K562 (cell line): ENCODE measurements around the gene DGKA. TPM values are rescaled to one million over a fixed set of nuclear protein-coding genes. Genes with fewer than 3 reads are reported as not detected.
"Not testable (repeated sequence)": the region's sequence is repeated elsewhere in the genome, so short reads cannot be mapped to it uniquely, and the experiment has no call there.

Source experiments
- ATAC-seq: fragments of 200-7000 bp; cut with Tn5 transposase; 3 replicates; pipeline ENCODE4 v1.9.1; 2020; ENCODE audit warnings: moderate library complexity
- BruUV-seq: library from RNA; stranded (reverse); fragments of 400-500 nt; replicated peaks from 2 replicates; lab custom pipeline; 2021; lab: Mats Ljungman, UMichigan
- CTCF ChIA-PET: fragments of 300-600 bp; formaldehyde crosslinking; extraction: SDS; loops from one replicate; lab custom pipeline; 2021; ENCODE audit warnings: low intra/inter-chr PET ratio; lab: Yijun Ruan, JAX
- POLR2A ChIA-PET: fragments of 300-600, 350-650 bp; sonication (Branson Sonifier 250); formaldehyde crosslinking; extraction: SDS; loops from one replicate; lab custom pipeline; 2021; ENCODE audit warnings: antibody characterized with exemption, inconsistent platforms; lab: Yijun Ruan, JAX
- DNase-seq, 4 experiments: peaks; one replicate each; pipeline versions ENCODE4 v3.0.0 to v3.0.0-alpha.2; 2011 to 2018; ENCODE audit warnings: low spot score in 3 of 4, mixed read lengths in 3 of 4; ENCODE audit errors: extremely low read depth in 1 of 4
- FAIRE-seq: peaks from 2 replicates; lab custom pipeline; 2011; peaks lifted over from hg19 to GRCh38; lab: Jason Lieb, UNC
- H2AFZ ChIP-seq: 2 replicates; pipeline ENCODE4 v1.6.0; 2011; ENCODE audit warnings: low read depth, low read length, control low read depth, inconsistent platforms
- H3K27ac ChIP-seq: fragments of 200-600 bp; 3 replicates; pipeline ENCODE4 v1.8.0; 2011; ENCODE audit warnings: low read depth, mild to moderate bottlenecking, control low read depth, inconsistent platforms, low read length, moderate library complexity, mixed read lengths; ENCODE audit errors: extremely low read depth
- H3K27me3 ChIP-seq, 2 experiments: fragments of 300-600 bp in 1 of 2; 2 replicates in 1 of 2; 3 replicates in 1 of 2; pipeline versions ENCODE4 v1.6.0 to v1.8.0; 2011; ENCODE audit warnings: inconsistent platforms in 2 of 2, low read length in 2 of 2, mild to moderate bottlenecking in 1 of 2, mixed read lengths in 1 of 2, moderate library complexity in 1 of 2; ENCODE audit not compliant: control insufficient read depth in 2 of 2, insufficient read depth in 2 of 2
- H3K36me3 ChIP-seq: fragments of 300-600 bp; 3 replicates; pipeline ENCODE4 v1.8.0; 2011; ENCODE audit warnings: mild to moderate bottlenecking, low read length, inconsistent platforms; ENCODE audit not compliant: control insufficient read depth, insufficient read depth
- H3K4me1 ChIP-seq, 2 experiments: fragments of 200-600 bp in 1 of 2; replicated peaks in 1 of 2; 2 replicates in 1 of 2; 3 replicates in 1 of 2; pipeline versions ENCODE4 v1.5.1 to v1.8.0; 2011; ENCODE audit warnings: inconsistent platforms in 2 of 2, low read length in 2 of 2, mild to moderate bottlenecking in 1 of 2, mixed read lengths in 1 of 2, moderate library complexity in 1 of 2; ENCODE audit not compliant: control insufficient read depth in 2 of 2, insufficient read depth in 2 of 2
- H3K4me2 ChIP-seq: 2 replicates; pipeline ENCODE4 v1.6.1; 2011; ENCODE audit warnings: low read length, control low read depth, inconsistent platforms, mixed read lengths; ENCODE audit not compliant: insufficient read depth
- H3K4me3 ChIP-seq: fragments of 200-600 bp; sonication (generic), shearing (Covaris generic); 2 replicates; pipeline ENCODE4 v1.5.1; 2016; ENCODE audit warnings: control low read depth, inconsistent platforms
- H3K79me2 ChIP-seq: fragments of 200-600 bp; 3 replicates; pipeline ENCODE4 v1.8.0; 2011; ENCODE audit warnings: low read length, inconsistent platforms; ENCODE audit not compliant: control insufficient read depth, insufficient read depth
- H3K9ac ChIP-seq, 2 experiments: 2 replicates each; pipeline versions ENCODE4 v1.6.0 to v1.6.1; 2011; ENCODE audit warnings: low read depth in 2 of 2, low read length in 2 of 2, control low read depth in 1 of 2, inconsistent platforms in 1 of 2, mild to moderate bottlenecking in 1 of 2, mixed read lengths in 1 of 2; ENCODE audit not compliant: insufficient read depth in 1 of 2
- H3K9me1 ChIP-seq: one replicate; pipeline ENCODE4 v1.6.0; 2011; ENCODE audit warnings: inconsistent platforms, mild to moderate bottlenecking, low read length, moderate library complexity; ENCODE audit not compliant: control insufficient read depth, insufficient read depth
- H3K9me3 ChIP-seq: replicated peaks from 2 replicates; pipeline ENCODE4 v1.5.1; 2011; ENCODE audit warnings: low read depth, low read length, inconsistent platforms; ENCODE audit not compliant: control insufficient read depth, insufficient read depth
- H4K20me1 ChIP-seq: replicated peaks from 2 replicates; pipeline ENCODE4 v1.6.1; 2011; ENCODE audit warnings: low read length, inconsistent platforms, mixed read lengths; ENCODE audit not compliant: control insufficient read depth, insufficient read depth
- NFYB ChIP-seq: IDR thresholded peaks from 2 replicates; pipeline ENCODE4 v1.6.1; 2011; ENCODE audit warnings: mild to moderate bottlenecking, moderate library complexity; ENCODE audit not compliant: insufficient read length; ENCODE audit errors: extremely low read depth
- RBFOX2 ChIP-seq: fragments of 200-400 bp; formaldehyde crosslinking; IDR thresholded peaks from 2 replicates; pipeline ENCODE4 v1.6.1; 2017; ENCODE audit warnings: low read depth, mild to moderate bottlenecking, low read length, moderate library complexity
- WGBS: fragments of 100-300 bp; shearing (Covaris generic); methylation state at CpG from one replicate; pipeline ENCODE4 v1.1.6; 2016; ENCODE audit warnings: low coverage, mixed read lengths; ENCODE audit not compliant: insufficient coverage; ENCODE audit errors: missing lambda C conversion rate; 5-methylcytosine and 5-hydroxymethylcytosine counted together
- in situ Hi-C: fragments of 300-500 bp; cut with MboI; formaldehyde crosslinking; loops from 4 replicates; pipeline ENCODE4 v1.15.0; 2018; ENCODE audit warnings: inconsistent platforms, mixed read lengths
- intact Hi-C: fragments of 100-400 bp; cut with micrococcal nuclease; formaldehyde crosslinking; loops from 2 replicates; pipeline ENCODE4 v1.14.2; 2022
- polyA plus RNA-seq, 8 experiments: library from polyadenylated mRNA; depleted of rRNA in 4 of 8; stranded (reverse) in 5 of 8; unstranded in 3 of 8; fragments of >200 nt; fragmentation: Nextera tagmentation in 2 of 8; fragmentation: Illumina TruSeq in 1 of 8; extraction: Ambion mirVana in 2 of 8; extraction: Trizol in 1 of 8; gene quantifications; 2 replicates each; pipeline versions ENCODE4 v1.2.1 to v1.2.3, GENCODE V29; 2011 to 2014; ENCODE audit warnings: inconsistent platforms in 1 of 8, missing spikeins in 1 of 8
- total RNA-seq, 7 experiments: library from RNA; depleted of rRNA in 6 of 7; stranded (reverse); fragments of >200 nt in 6 of 7; fragmentation: Illumina TruSeq in 2 of 7; extraction: Trizol in 2 of 7; gene quantifications; 2 replicates each; pipeline versions ENCODE4 v1.2.1 to v1.2.3, GENCODE V29; 2011 to 2021; ENCODE audit warnings: low replicate concordance in 1 of 7

The DGKA gene
- total and polyA plus RNA-seq, 9 of the 15 experiments (the other 6 are each of a cell fraction or from before 2014, with no cell fraction given): 3.4 to 12.4 (median 6.2) TPM

GRCh38 chr12:55999522-55999921 is 68.6 kb downstream of the DGKA start:
- Histone ChIP-seq H3K36me3 (peaks cover 31% of the 10 kb centered on the region), H3K4me1 (peaks cover 11 to 39% of the 10 kb centered on the region in 2 experiments; a peak in 4 of 5 replicates), H3K79me2 (peaks cover 19% of the 10 kb centered on the region)
- POLR2A ChIA-PET: interaction anchor here (1.5 to 5.1 kb wide), 4 partner anchors 10 to 25 kb away, joined by 5 to 31 read pairs (median 14); partner anchors contain the start of genes IKZF4 and RAB5B
- TF ChIP-seq NFYB: peak; percentile 35
- intact Hi-C loops, CTCF ChIA-PET, DNase-seq, H3K27ac ChIP-seq, H4K20me1 ChIP-seq, ATAC-seq, BruUV-seq, H2AFZ ChIP-seq, FAIRE-seq, H3K9me1 ChIP-seq, H3K9me3 ChIP-seq, H3K9ac ChIP-seq, H3K4me2 ChIP-seq, H3K4me3 ChIP-seq, H3K27me3 ChIP-seq: not testable (repeated sequence)
- in situ Hi-C loops: loop anchor here (5.0 kb wide), 1 partner anchor 33 kb away; no protein-coding TSS in a partner anchor
- 83% methylated on average over 6 of the region's 6 CpGs for WGBS

DNA sequence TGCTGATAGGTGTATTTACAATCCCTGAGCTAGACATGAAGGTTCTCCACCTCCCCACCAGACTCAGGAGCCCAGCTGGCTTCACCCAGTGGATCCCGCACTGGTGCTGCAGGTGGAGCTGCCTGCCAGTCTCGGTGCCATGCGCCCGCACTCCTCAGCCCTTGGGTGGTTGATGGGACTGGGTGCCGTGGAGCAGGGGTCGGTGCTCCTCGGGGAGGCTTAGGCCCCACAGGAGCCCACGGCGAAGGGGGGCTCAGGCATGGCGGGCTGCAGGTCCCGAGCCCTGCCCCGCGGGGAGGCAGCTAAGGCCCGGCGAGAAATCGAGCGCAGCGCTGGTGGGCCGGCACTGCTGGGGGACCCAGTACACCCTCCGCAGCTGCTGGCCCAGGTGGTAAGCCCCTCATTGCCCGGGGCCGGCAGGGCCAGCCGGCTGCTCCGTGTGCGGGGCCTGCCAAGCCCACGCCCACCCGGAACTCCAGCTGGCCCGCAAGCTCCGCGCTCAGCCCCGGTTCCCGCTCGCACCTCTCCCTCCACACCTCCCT is 69.1 kb downstream of the DGKA start:
- H3K4me2 ChIP-seq, intact Hi-C loops, H3K9me1 ChIP-seq, H3K27ac ChIP-seq, H2AFZ ChIP-seq, H4K20me1 ChIP-seq, H3K27me3 ChIP-seq, CTCF ChIA-PET, ATAC-seq, H3K9me3 ChIP-seq, BruUV-seq, H3K4me3 ChIP-seq, FAIRE-seq, DNase-seq, H3K9ac ChIP-seq: not testable (repeated sequence)
- Histone ChIP-seq H3K4me1 (peaks cover 11 to 40% of the 10 kb centered on the region in 2 experiments; a peak in 4 of 5 replicates), H3K79me2 (peaks cover 19% of the 10 kb centered on the region), H3K36me3 (peaks cover 36% of the 10 kb centered on the region)
- in situ Hi-C loops: loop anchor here (5.0 kb wide), 1 partner anchor 32 kb away; no protein-coding TSS in a partner anchor
- 0 out of 2 replicates have a peak, but pooled peaks have one; percentile 16 for TF ChIP-seq RBFOX2
- POLR2A ChIA-PET: interaction anchor here (0.7 to 2.1 kb wide), 3 partner anchors 9 to 249 kb away, joined by 3 to 9 read pairs (median 5); no protein-coding TSS in a partner anchor
- 98% methylated on average over 16 of the region's 33 CpGs for WGBS
